Breast epithelium (tissue), 3 donors: ENCODE data around the gene POLR2J3.
"Not testable (repeated sequence)": the region's sequence is repeated elsewhere in the genome, so short reads cannot be mapped to it uniquely, and the experiment has no call there.

Experiments used
- CTCF ChIP-seq, 3 donors: fragments of 450-650 bp; IDR thresholded peaks; one replicate each; pipeline ENCODE4 v1.5.1; 2016 to 2017; ENCODE audit warnings: antibody characterized with exemption in 3 of 3, mild to moderate bottlenecking in 3 of 3, moderate library complexity in 3 of 3
- POLR2A ChIP-seq: fragments of 450-650 bp; IDR thresholded peaks from one replicate; pipeline ENCODE4 v1.6.1; 2016; ENCODE audit warnings: antibody characterized with exemption, mild to moderate bottlenecking, moderate library complexity
- POLR2AphosphoS5 ChIP-seq, 3 donors: sonication (generic); formaldehyde crosslinking; IDR thresholded peaks; one replicate each; pipeline ENCODE4 v1.6.1; 2017; ENCODE audit warnings: antibody characterized with exemption in 3 of 3

GRCh38 chr7:102616507-102617125 lies 44.2 kb upstream of the POLR2J3 start, which contains the start of gene RASA4:
- TF ChIP-seq POLR2A; CTCF (IDR thresholded peaks at IDR 0.05); POLR2AphosphoS5 (IDR thresholded peaks at IDR 0.05): not testable (repeated sequence)
